GM18858 (cell line): ENCODE results near the gene UGCG.
A peak's percentile ranks its signal among the peaks of the same experiment; 100 is the strongest.
"Not testable (repeated sequence)": the region's sequence is repeated elsewhere in the genome, so short reads cannot be mapped to it uniquely, and the experiment has no call there.

ENCODE experiments used
- ATAC-seq: cut with Tn5 transposase; IDR thresholded peaks from one replicate; pipeline ENCODE4 v1.9.1; 2021; ENCODE audit not compliant: unreplicated experiment

The UGCG gene

GRCh38 chr9:111890334-111890733 is 6.3 kb upstream of the UGCG start:
- no peak for ATAC-seq

- not testable (repeated sequence) for ATAC-seq
Observed at GRCh38 chr9:111890867-111891266, 5.7 kb upstream of the UGCG start.

GRCh38 chr9:111891910-111892499 is 4.6 kb upstream of the UGCG start:
- ATAC-seq: no peak

- ATAC-seq: peak; percentile 20
Observed at GRCh38 chr9:111896942-111897600, 457 bp downstream of the UGCG start.

- peak; percentile 34 for ATAC-seq
Observed at GRCh38 chr9:111897601-111898137, 1.1 kb downstream of the UGCG start.

- ATAC-seq: no peak
Observed at GRCh38 chr9:111898331-111899096, 1.9 kb downstream of the UGCG start.

- no peak for ATAC-seq
Observed at GRCh38 chr9:111900151-111900857, 3.7 kb downstream of the UGCG start.

- no peak for ATAC-seq
Observed at GRCh38 chr9:111900858-111901612, 4.4 kb downstream of the UGCG start.

- ATAC-seq: no peak
Observed at GRCh38 chr9:111902391-111903139, 6.0 kb downstream of the UGCG start.

- ATAC-seq: not testable (repeated sequence)
Observed at GRCh38 chr9:111903535-111903934, 6.9 kb downstream of the UGCG start.

- no peak for ATAC-seq
Observed at GRCh38 chr9:111904026-111904425, 7.4 kb downstream of the UGCG start.

- ATAC-seq: no peak
Observed at GRCh38 chr9:111904891-111905291, 8.3 kb downstream of the UGCG start.

GRCh38 chr9:111907147-111907546 is 10.5 kb downstream of the UGCG start:
- no peak for ATAC-seq

- ATAC-seq: peak; percentile 40
Observed at GRCh38 chr9:111909444-111909843, 12.8 kb downstream of the UGCG start.

- no peak for ATAC-seq
Observed at GRCh38 chr9:111910428-111910827, 13.8 kb downstream of the UGCG start.

- no peak for ATAC-seq
Observed at GRCh38 chr9:111913159-111913558, 16.5 kb downstream of the UGCG start.

GRCh38 chr9:111914749-111915424 is 18.3 kb downstream of the UGCG start:
- no peak for ATAC-seq

GRCh38 chr9:111915425-111915758 is 18.8 kb downstream of the UGCG start:
- no peak for ATAC-seq

GRCh38 chr9:111916234-111916645 is 19.6 kb downstream of the UGCG start:
- ATAC-seq: peak; percentile 63
